ENCODE measurements around the gene RPL31.
"Not testable (repeated sequence)": the region's sequence is repeated elsewhere in the genome, so short reads cannot be mapped to it uniquely, and the experiment has no call there.

The RPL31 gene

GRCh38 chr2:101030866-101031554 is 28.9 kb downstream of the RPL31 start:
- no peak for DNase-seq

GRCh38 chr2:101032084-101032776 is 30.1 kb downstream of the RPL31 start:
- DNase-seq = no peak

- no peak for DNase-seq
Observed at GRCh38 chr2:101036562-101036961, 34.5 kb downstream of the RPL31 start.

- no peak for DNase-seq
Observed at GRCh38 chr2:101037161-101037755, 35.2 kb downstream of the RPL31 start.

GRCh38 chr2:101038455-101039255 is 36.6 kb downstream of the RPL31 start:
- no peak for DNase-seq

GRCh38 chr2:101040072-101040471 is 38.0 kb downstream of the RPL31 start:
- no peak for DNase-seq

GRCh38 chr2:101040761-101041160 is 38.7 kb downstream of the RPL31 start:
- DNase-seq = no peak

- DNase-seq = no peak
Observed at GRCh38 chr2:101041413-101041812, 39.3 kb downstream of the RPL31 start.

- DNase-seq = no peak
Observed at GRCh38 chr2:101045330-101045729, 43.2 kb downstream of the RPL31 start.

- no peak for DNase-seq
Observed at GRCh38 chr2:101047075-101047766, 45.1 kb downstream of the RPL31 start.

GRCh38 chr2:101047774-101048173 is 45.7 kb downstream of the RPL31 start:
- DNase-seq = no peak

- no peak for DNase-seq
Observed at GRCh38 chr2:101048756-101049155, 46.7 kb downstream of the RPL31 start.

GRCh38 chr2:101050886-101051285 is 48.8 kb downstream of the RPL31 start:
- not testable (repeated sequence) for DNase-seq

- no peak for DNase-seq
Observed at GRCh38 chr2:101052147-101052546, 50.1 kb downstream of the RPL31 start.

GRCh38 chr2:101053117-101053516 is 51.0 kb downstream of the RPL31 start:
- DNase-seq = no peak

Measured in left hindlimb (tissue), 1 donor.